Duodenal mucosa (tissue), 2 donors: ENCODE results near the gene APBB2.

Experiments
- H3K27ac ChIP-seq: one replicate; pipeline ENCODE4 v1.7.0; 2013; ENCODE audit warnings: low read depth, low read length
- H3K27me3 ChIP-seq, 2 donors: one replicate each; pipeline ENCODE4 v1.7.0; 2013; ENCODE audit warnings: low read length in 2 of 2, control low read depth in 1 of 2; ENCODE audit not compliant: insufficient read depth in 2 of 2, control insufficient read depth in 1 of 2
- H3K36me3 ChIP-seq, 2 donors: one replicate each; pipeline ENCODE4 v1.7.0; 2013; ENCODE audit warnings: low read length in 2 of 2, control low read depth in 1 of 2; ENCODE audit not compliant: insufficient read depth in 2 of 2, control insufficient read depth in 1 of 2
- H3K4me1 ChIP-seq, 2 donors: one replicate each; pipeline ENCODE4 v1.7.0; 2013; ENCODE audit warnings: low read length in 2 of 2, control low read depth in 1 of 2; ENCODE audit not compliant: insufficient read depth in 2 of 2, control insufficient read depth in 1 of 2
- H3K4me3 ChIP-seq, 2 donors: one replicate each; pipeline ENCODE4 v1.7.0; 2013; ENCODE audit warnings: low read length in 2 of 2, low read depth in 1 of 2
- H3K9ac ChIP-seq, 2 donors: one replicate each; pipeline ENCODE4 v1.7.0; 2013; ENCODE audit warnings: low read length in 2 of 2, low read depth in 1 of 2
- H3K9me3 ChIP-seq, 2 donors: one replicate each; pipeline ENCODE4 v1.7.0; 2013; ENCODE audit warnings: low read length in 2 of 2, control low read depth in 1 of 2; ENCODE audit not compliant: control insufficient read depth in 1 of 2

APBB2 gene

DNA sequence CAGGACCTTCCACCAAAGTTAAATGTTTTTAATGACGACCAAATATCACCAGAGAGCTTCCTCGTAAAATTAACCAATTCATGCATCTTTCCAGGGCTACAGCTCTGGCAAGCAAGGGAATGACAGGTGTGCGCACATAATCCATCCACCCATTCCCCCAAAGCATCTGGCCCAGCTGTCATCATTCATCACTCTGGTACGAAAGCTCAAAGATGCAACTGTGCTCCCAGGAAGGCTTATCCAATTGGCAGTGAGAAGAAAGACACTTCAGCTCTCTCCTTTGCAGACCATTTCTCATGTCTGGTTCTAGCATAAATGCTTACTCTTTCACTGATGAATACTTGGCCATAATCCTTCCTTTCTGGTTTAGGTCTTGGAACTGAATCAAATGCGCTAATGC, 325.4 kb downstream of the APBB2 start:
- Histone ChIP-seq H3K9ac (no peak overlapping the region), H3K4me3 (no peak overlapping the region), H3K36me3 (peaks cover 11 to 48% of the 10 kb centered on the region in 2 donors)

DNA sequence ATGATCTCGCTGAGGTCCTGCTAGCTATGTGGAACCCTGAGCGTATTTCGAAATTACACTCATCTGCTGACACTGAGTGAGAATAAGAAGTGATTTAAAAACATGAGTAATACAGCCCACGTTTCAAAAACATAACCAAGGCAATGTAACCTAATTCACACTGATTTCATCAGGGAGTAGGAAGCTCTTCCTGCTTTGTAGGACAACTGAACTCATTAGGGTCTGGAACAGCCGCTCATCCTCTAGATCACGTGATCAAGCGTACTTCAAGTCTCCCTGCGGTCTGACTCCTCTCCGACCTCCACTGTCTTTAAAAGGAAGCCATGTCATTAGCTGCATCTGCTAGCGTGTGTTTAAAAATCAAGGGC, 326.6 kb downstream of the APBB2 start:
- H3K27ac ChIP-seq = no peak overlapping the region
- H3K9ac ChIP-seq = no peak overlapping the region
- no peaks in the 10 kb centered on the region for H3K4me1 ChIP-seq
- H3K9me3 ChIP-seq = no peaks in the 10 kb centered on the region
- H3K4me3 ChIP-seq = no peak overlapping the region
- H3K36me3 ChIP-seq = peaks cover 8 to 46% of the 10 kb centered on the region in 2 donors
- no peaks in the 10 kb centered on the region for H3K27me3 ChIP-seq

More for the DNA sequence above, 325.4 kb downstream of the APBB2 start:
- H3K27ac ChIP-seq = no peak overlapping the region
- no peaks in the 10 kb centered on the region for H3K9me3 ChIP-seq
- no peaks in the 10 kb centered on the region for H3K27me3 ChIP-seq
- no peaks in the 10 kb centered on the region for H3K4me1 ChIP-seq

- Histone ChIP-seq H3K9me3 (no peaks in the 10 kb centered on the region), H3K9ac (no peak overlapping the region), H3K4me3 (no peak overlapping the region), H3K4me1 (no peaks in the 10 kb centered on the region), H3K27ac (no peak overlapping the region), H3K27me3 (no peaks in the 10 kb centered on the region), H3K36me3 (peaks cover 8 to 46% of the 10 kb centered on the region in 2 donors)
Measured at GRCh38 chr4:40886931-40887763, 327.2 kb downstream of the APBB2 start.

DNA sequence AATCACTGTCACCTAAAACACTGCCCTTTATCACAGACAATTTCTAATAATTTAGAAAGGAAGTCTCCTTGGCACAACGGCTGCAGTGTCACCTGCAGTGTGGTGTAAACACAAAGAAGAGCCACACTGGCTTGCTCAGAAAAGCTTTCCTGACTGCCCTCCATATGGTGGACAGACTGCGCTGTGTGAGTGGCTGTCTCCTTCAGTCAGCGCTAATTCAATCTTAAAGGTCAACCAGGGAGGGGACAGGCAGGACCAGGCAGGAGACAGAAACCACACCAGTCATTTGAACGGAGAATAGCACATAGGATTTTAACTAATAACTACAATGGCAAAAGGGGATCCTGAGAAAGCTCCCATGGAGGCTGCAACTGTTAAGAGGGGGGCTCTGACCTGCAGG, 332.5 kb downstream of the APBB2 start:
- Histone ChIP-seq H3K9me3 (no peaks in the 10 kb centered on the region), H3K36me3 (peaks cover 6 to 18% of the 10 kb centered on the region in 2 donors), H3K4me3 (no peak overlapping the region), H3K9ac (no peak overlapping the region), H3K27me3 (no peaks in the 10 kb centered on the region), H3K4me1 (no peaks in the 10 kb centered on the region), H3K27ac (no peak overlapping the region)

DNA sequence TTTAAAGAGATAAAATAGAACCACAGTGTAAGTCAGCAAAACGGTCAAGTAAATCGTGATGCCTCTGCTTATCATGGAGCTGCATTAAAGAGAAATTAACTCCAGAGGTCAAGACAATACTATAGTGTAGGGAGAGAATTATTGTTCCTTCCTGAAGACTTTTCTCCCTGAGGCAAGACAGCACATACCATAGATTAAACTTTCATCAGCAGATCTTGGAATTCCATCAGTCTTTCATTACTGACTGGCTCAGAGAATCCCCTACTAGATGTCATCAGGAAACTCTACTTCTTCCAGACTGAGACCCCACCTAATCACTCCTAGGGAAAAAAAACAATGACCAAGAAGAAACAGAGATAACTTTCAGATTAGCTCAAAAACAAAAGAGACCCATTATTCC, 333.2 kb downstream of the APBB2 start:
- Histone ChIP-seq H3K27me3 (no peaks in the 10 kb centered on the region), H3K9ac (no peak overlapping the region), H3K36me3 (peaks cover 6 to 15% of the 10 kb centered on the region in 2 donors), H3K4me3 (no peak overlapping the region), H3K27ac (no peak overlapping the region), H3K9me3 (no peaks in the 10 kb centered on the region), H3K4me1 (no peaks in the 10 kb centered on the region)

DNA sequence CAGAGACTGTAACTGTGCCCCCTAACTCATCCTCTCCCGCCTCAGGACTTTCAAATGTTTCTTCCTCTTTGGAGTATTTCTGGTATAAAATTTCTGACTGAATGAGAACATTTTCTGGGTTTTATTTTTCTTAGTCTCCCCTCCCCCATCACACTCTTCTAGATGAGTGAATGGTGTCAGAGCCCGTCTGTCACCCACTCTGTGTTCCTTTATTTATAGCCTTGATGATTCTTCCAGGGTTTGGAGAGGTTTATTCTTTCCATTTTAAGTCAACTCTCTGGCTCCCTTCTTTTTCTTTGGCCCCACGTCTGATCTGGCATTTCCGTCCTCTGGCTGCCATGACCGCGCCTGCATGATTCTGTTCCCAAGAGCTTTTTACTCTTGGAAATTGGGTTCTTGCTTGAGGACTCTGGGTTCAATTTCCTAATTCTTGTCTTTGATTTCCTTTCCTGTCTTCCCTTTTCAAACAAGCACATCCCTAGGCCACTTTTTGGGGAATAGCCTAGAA, 335.7 kb downstream of the APBB2 start:
- Histone ChIP-seq H3K4me3 (no peak overlapping the region), H3K9ac (no peak overlapping the region), H3K4me1 (no peaks in the 10 kb centered on the region), H3K9me3 (no peaks in the 10 kb centered on the region), H3K27me3 (no peaks in the 10 kb centered on the region), H3K27ac (no peak overlapping the region), H3K36me3 (peaks cover 6 to 15% of the 10 kb centered on the region in 2 donors)

DNA sequence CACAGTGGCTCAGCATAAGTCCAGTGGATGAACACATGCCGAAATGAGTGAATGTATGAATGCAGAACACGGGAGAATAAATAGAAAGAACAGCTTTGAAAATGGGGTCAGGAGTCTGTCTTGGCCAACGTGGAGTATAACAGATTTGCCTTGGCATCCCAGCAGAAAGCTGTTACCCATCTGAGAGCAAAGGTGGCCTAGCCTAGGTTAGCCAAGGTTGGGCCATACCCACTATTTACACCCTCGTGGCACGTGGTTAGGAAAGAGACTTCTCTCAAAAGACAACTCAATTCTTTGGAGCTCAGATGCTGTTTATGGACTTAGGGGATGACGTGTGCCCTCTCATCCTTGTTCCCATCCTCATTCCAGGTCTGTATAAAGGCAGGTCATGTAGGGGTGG, 337.3 kb downstream of the APBB2 start:
- Histone ChIP-seq H3K27me3 (no peaks in the 10 kb centered on the region), H3K27ac (no peak overlapping the region), H3K36me3 (peaks cover 6 to 9% of the 10 kb centered on the region in 2 donors), H3K9me3 (no peaks in the 10 kb centered on the region), H3K9ac (no peak overlapping the region), H3K4me1 (no peaks in the 10 kb centered on the region), H3K4me3 (no peak overlapping the region)

- H3K27me3 ChIP-seq = no peaks in the 10 kb centered on the region
- no peak overlapping the region for H3K27ac ChIP-seq
- H3K4me3 ChIP-seq = no peak overlapping the region
- H3K9ac ChIP-seq = no peak overlapping the region
- peaks cover 4 to 8% of the 10 kb centered on the region in 2 donors for H3K36me3 ChIP-seq
- H3K4me1 ChIP-seq = no peaks in the 10 kb centered on the region
- H3K9me3 ChIP-seq = no peaks in the 10 kb centered on the region
Measured at GRCh38 chr4:40875507-40876150, 338.7 kb downstream of the APBB2 start.

DNA sequence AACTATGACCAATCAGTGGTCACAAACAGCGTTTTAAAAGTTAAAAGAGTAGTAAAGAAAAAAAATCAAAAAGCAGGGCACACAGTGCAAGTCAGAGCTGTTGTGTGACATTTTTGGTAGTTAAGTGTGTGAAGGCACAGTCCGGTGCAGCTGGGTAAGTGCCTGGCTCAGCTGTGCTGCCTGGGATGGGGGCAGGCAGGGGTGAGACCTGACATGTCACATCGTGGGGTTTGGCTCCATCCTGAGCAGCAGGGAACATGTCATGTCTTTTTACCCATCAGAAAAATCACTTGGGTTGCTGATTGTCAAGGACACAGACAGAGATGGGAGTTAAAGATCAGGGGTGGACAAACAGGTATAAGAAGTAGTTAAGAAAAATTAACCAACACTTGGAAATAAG, 339.4 kb downstream of the APBB2 start:
- Histone ChIP-seq H3K9ac (no peak overlapping the region), H3K27ac (no peak overlapping the region), H3K4me1 (no peaks in the 10 kb centered on the region), H3K36me3 (peaks cover 3% of the 10 kb centered on the region in 2 donors), H3K4me3 (no peak overlapping the region), H3K27me3 (no peaks in the 10 kb centered on the region), H3K9me3 (no peaks in the 10 kb centered on the region)

GRCh38 chr4:40874331-40874730, 340.0 kb downstream of the APBB2 start:
- no peaks in the 10 kb centered on the region for H3K9me3 ChIP-seq
- no peak overlapping the region for H3K9ac ChIP-seq
- H3K27me3 ChIP-seq = no peaks in the 10 kb centered on the region
- H3K4me1 ChIP-seq = no peaks in the 10 kb centered on the region
- H3K36me3 ChIP-seq = peaks cover 3% of the 10 kb centered on the region in 2 donors
- no peak overlapping the region for H3K4me3 ChIP-seq
- H3K27ac ChIP-seq = no peak overlapping the region
